ENCODE data around the gene GNB5. TPM values are rescaled to one million over a fixed set of nuclear protein-coding genes. Genes with fewer than 3 reads are reported as not detected.

The GNB5 gene
- total RNA-seq, 1 experiment from 2014 or later, result 47.5 TPM

DNA sequence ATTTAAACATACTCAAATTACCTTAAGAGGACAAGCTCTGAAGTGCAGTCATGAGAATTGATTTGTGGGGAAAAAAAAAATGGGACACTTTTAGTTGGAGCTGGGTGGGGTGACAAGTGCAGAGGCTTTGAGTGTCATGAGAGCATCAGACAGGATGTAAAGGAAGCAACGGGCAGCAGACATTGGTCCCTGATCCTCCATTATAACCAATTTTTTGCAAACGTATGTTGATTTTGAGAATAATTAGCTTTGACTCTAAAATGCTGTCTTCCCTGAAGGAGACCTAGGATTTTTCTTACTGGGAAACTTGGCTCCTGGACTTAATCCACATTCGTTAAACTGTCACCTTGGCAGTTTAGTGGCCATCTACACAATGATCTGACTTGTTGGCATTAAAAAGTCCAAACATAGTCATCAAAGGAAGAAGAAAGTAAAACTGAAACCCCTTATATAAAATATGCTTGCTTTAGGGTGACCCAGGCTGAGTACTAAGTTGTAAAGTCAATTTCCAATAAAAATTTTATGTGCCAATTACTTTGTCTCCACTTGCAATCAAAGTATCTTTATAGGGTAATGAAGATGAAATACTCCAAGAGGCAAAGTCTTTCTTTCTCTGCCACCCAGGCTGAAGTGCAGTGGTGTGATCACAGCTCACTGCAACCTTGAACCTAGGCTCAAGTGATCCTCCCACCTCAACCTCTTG, 124.2 kb downstream of the GNB5 start:
- no peak for DNase-seq (ENCODE audit: low read depth)

Other genes starting within 250 kb of the GNB5 start
- gene LEO1, start 219.6 kb downstream of the GNB5 start, total RNA-seq (2014; rRNA removed; shearing (Covaris generic)), result 24.2 and 33.4 TPM in 2 replicates
- 65.2 and 71.6 TPM in 2 replicates for gene MAPK6, start 172.2 kb downstream of the GNB5 start, total RNA-seq (2014; rRNA removed; shearing (Covaris generic))
- not detected in 2 replicates for gene BCL2L10, start 78.6 kb downstream of the GNB5 start, total RNA-seq (2014; rRNA removed; shearing (Covaris generic))
- gene MYO5C, start 104.4 kb upstream of the GNB5 start, total RNA-seq (2014; rRNA removed; shearing (Covaris generic)), result 2.5 and 6.4 TPM in 2 replicates